Aorta (tissue), 5 donors: ENCODE measurements around the gene PRSS27. TPM values are rescaled to one million over a fixed set of nuclear protein-coding genes. Genes with fewer than 3 reads are reported as not detected.
A peak's percentile ranks its signal among the peaks of the same experiment; 100 is the strongest.
"Not testable (repeated sequence)": the region's sequence is repeated elsewhere in the genome, so short reads cannot be mapped to it uniquely, and the experiment has no call there.

Experiments
- ATAC-seq: fragments of 200-7000 bp; cut with Tn5 transposase; one replicate; pipeline ENCODE4 v1.9.1; 2022; ENCODE audit warnings: moderate library complexity; ENCODE audit not compliant: low FRiP score
- DNase-seq, 2 donors: peaks; one replicate each; pipeline ENCODE4 v3.0.0-alpha.2; 2020
- H3K27ac ChIP-seq, 2 donors: one replicate each; pipeline ENCODE4 v1.5.1; 2013; ENCODE audit warnings: low read length in 2 of 2, mild to moderate bottlenecking in 2 of 2, moderate library complexity in 2 of 2, control low read depth in 1 of 2, inconsistent platforms in 1 of 2, low read depth in 1 of 2
- H3K27me3 ChIP-seq, 2 donors: one replicate each; pipeline ENCODE4 v1.6.1; 2013; ENCODE audit warnings: control low read depth in 1 of 2, low read length in 1 of 2, mild to moderate bottlenecking in 1 of 2, moderate library complexity in 1 of 2; ENCODE audit not compliant: insufficient read depth in 2 of 2, control insufficient read depth in 1 of 2
- H3K36me3 ChIP-seq, 2 donors: one replicate each; pipeline ENCODE4 v1.6.1; 2013; ENCODE audit warnings: control low read depth in 1 of 2, low read length in 1 of 2, mild to moderate bottlenecking in 1 of 2; ENCODE audit not compliant: insufficient read depth in 2 of 2, control insufficient read depth in 1 of 2
- H3K4me1 ChIP-seq, 2 donors: one replicate each; pipeline ENCODE4 v1.6.1; 2013; ENCODE audit warnings: low read length in 2 of 2, control low read depth in 1 of 2, mild to moderate bottlenecking in 1 of 2, moderate library complexity in 1 of 2; ENCODE audit not compliant: insufficient read depth in 2 of 2, control insufficient read depth in 1 of 2
- H3K4me3 ChIP-seq, 2 donors: one replicate each; pipeline ENCODE4 v1.5.1; 2013; ENCODE audit warnings: low read length in 2 of 2, control low read depth in 1 of 2, mild to moderate bottlenecking in 1 of 2
- H3K9me3 ChIP-seq: one replicate; pipeline ENCODE4 v1.6.1; 2013; ENCODE audit warnings: mild to moderate bottlenecking, low read length; ENCODE audit not compliant: control insufficient read depth
- WGBS, 2 donors: extraction: QIAGEN DNeasy Blood & Tissue Kit; methylation state at CpG; one replicate each; pipeline ENCODE4 v1.1.7; 2013; 5-methylcytosine and 5-hydroxymethylcytosine counted together
- intact Hi-C, 2 donors: fragments of 100-400 bp; cut with DNase I; formaldehyde crosslinking; loops; one replicate each; pipeline versions ENCODE4 v1.14.2 to v1.15.0; 2022
- polyA plus RNA-seq, 2 donors: library from polyadenylated mRNA; stranded (reverse); fragments of 200-250 nt; gene quantifications; one replicate each; pipeline ENCODE4 v1.2.3, GENCODE V29; 2013
- total RNA-seq, 2 donors: library from RNA; stranded (reverse); fragmentation: NEBNext Ultra II Directional; extraction: Animal tissue kit (Norgen Biotek cat#: 25700); gene quantifications; one replicate each; pipeline ENCODE4 v1.2.1, GENCODE V29; 2021
- donor health status: healthy with polysubstance abuse.
- donor health status: Bipolar disorder and iron deficiency.
- donor health status: DM: no; HTN: no; CAD: no.
- donor health status: DM: no; HTN: no; CAD: no.
- donor health status: DM: yes; HTN: yes; CAD: no.

PRSS27 gene
- total and polyA plus RNA-seq, 4 donors, result 1.3 to 2.2 (median 1.5) TPM

- not testable (repeated sequence) for H3K9me3 ChIP-seq, DNase-seq, H3K27ac ChIP-seq, H3K4me1 ChIP-seq, H3K27me3 ChIP-seq, H3K36me3 ChIP-seq, ATAC-seq
- intact Hi-C loops, result loop anchor here in 1 of 2 donors (1.0 to 2.0 kb wide), 2 partner anchors 31 to 55 kb away; partner anchors contain the start of genes ELOB and SRRM2
- peak overlapping the region in 1 of 2 donors; percentile 71 for H3K4me3 ChIP-seq
- 44 to 45% methylated on average over 14 of the region's 14 CpGs for WGBS, 2 donors
Measured at GRCh38 chr16:2721634-2722173, 1.7 kb upstream of the PRSS27 start.

- Histone ChIP-seq H3K4me3 (peak overlapping the region; percentile 53 to 71), H3K9me3 (no peaks in the 10 kb centered on the region), H3K36me3 (no peaks in the 10 kb centered on the region), H3K27me3 (no peaks in the 10 kb centered on the region), H3K27ac (no peak overlapping the region), H3K4me1 (no peaks in the 10 kb centered on the region)
- whole genome bisulfite sequencing, 2 donors, result 2 to 3% methylated on average over 55 to 99 of the region's 99 CpGs
- peak; percentile 89 to 95 for DNase-seq
- intact Hi-C loops, result loop anchor here in 1 of 2 donors (1.0 kb wide), 1 partner anchor 31 kb away; the partner anchor contains the start of gene SRRM2
- ATAC-seq, result peak; percentile 91
Measured at GRCh38 chr16:2720719-2721633, 952 bp upstream of the PRSS27 start.

- ATAC-seq, result no peak
- WGBS, 2 donors, result 68 to 69% methylated on average over 16 of the region's 16 CpGs
- H3K27me3 ChIP-seq, result no peaks in the 10 kb centered on the region
- no peak overlapping the region for H3K27ac ChIP-seq
- no peaks in the 10 kb centered on the region for H3K4me1 ChIP-seq
- intact Hi-C loops, result loop anchor here in 1 of 2 donors (5.0 kb wide), 1 partner anchor 37 kb away; the partner anchor contains the start of gene KCTD5
- no peak for DNase-seq
- no peaks in the 10 kb centered on the region for H3K36me3 ChIP-seq
- H3K4me3 ChIP-seq, result no peak overlapping the region
- H3K9me3 ChIP-seq, result no peaks in the 10 kb centered on the region
Measured at GRCh38 chr16:2719328-2720063, 528 bp downstream of the PRSS27 start.

- no peaks in the 10 kb centered on the region for H3K9me3 ChIP-seq
- DNase-seq, result no peak
- intact Hi-C loops, result loop anchor here in 1 of 2 donors (5.0 kb wide), 1 partner anchor 35 kb away; the partner anchor contains the start of gene KCTD5
- H3K4me1 ChIP-seq, result no peaks in the 10 kb centered on the region
- H3K4me3 ChIP-seq, result no peak overlapping the region
- H3K27ac ChIP-seq, result no peak overlapping the region
- WGBS, 2 donors, result 87% methylated on average over 21 of the region's 21 CpGs
- no peaks in the 10 kb centered on the region for H3K27me3 ChIP-seq
- no peaks in the 10 kb centered on the region for H3K36me3 ChIP-seq
- no peak for ATAC-seq
Measured at GRCh38 chr16:2717383-2718263, 2.4 kb downstream of the PRSS27 start.

GRCh38 chr16:2716948-2717347 lies 3.1 kb downstream of the PRSS27 start:
- ATAC-seq (no peak), DNase-seq (no peak)
- Histone ChIP-seq H3K27ac (no peak overlapping the region), H3K9me3 (no peaks in the 10 kb centered on the region), H3K36me3 (no peaks in the 10 kb centered on the region), H3K4me1 (no peaks in the 10 kb centered on the region), H3K27me3 (no peaks in the 10 kb centered on the region), H3K4me3 (no peak overlapping the region)
- WGBS, 2 donors, result 81 to 82% methylated on average over 10 of the region's 10 CpGs
- intact Hi-C loops, result loop anchor here in 1 of 2 donors (5.0 kb wide), 1 partner anchor 35 kb away; the partner anchor contains the start of gene KCTD5

- no peak for DNase-seq
- intact Hi-C loops, result loop anchor here in 1 of 2 donors (5.0 kb wide), 1 partner anchor 34 kb away; the partner anchor contains the start of gene KCTD5
- Histone ChIP-seq H3K9me3 (no peaks in the 10 kb centered on the region), H3K36me3 (no peaks in the 10 kb centered on the region), H3K4me3 (no peak overlapping the region), H3K27me3 (no peaks in the 10 kb centered on the region), H3K4me1 (no peaks in the 10 kb centered on the region), H3K27ac (no peak overlapping the region)
- no peak for ATAC-seq
- 58 to 61% methylated on average over 16 to 17 of the region's 17 CpGs for WGBS, 2 donors
Measured at GRCh38 chr16:2715966-2716885, 3.8 kb downstream of the PRSS27 start.

- H3K27me3 ChIP-seq, result no peaks in the 10 kb centered on the region
- no peaks in the 10 kb centered on the region for H3K4me1 ChIP-seq
- peak; percentile 80 to 90 for DNase-seq
- H3K36me3 ChIP-seq, result no peaks in the 10 kb centered on the region
- no peaks in the 10 kb centered on the region for H3K9me3 ChIP-seq
- WGBS, 2 donors, result 7 to 26% methylated on average over 9 to 33 of the region's 33 CpGs
- no peak overlapping the region for H3K4me3 ChIP-seq
- peak; percentile 73 for ATAC-seq
- H3K27ac ChIP-seq, result no peak overlapping the region
- intact Hi-C loops, result loop anchor here in 1 of 2 donors (5.0 kb wide), 1 partner anchor 33 kb away; the partner anchor contains the start of gene KCTD5
Measured at GRCh38 chr16:2715519-2715918, 4.5 kb downstream of the PRSS27 start.
